Measurements from ENCODE around the gene TTC39C.

Gene TTC39C

GRCh38 chr18:23992089-23992940 lies 22.2 kb upstream of the TTC39C start:
- TF ChIP-seq CTCF (IDR thresholded peaks at IDR 0.05; ENCODE audit: insufficient read depth, missing control alignments) = no peak
- peak; percentile 72 for FAIRE-seq

GRCh38 chr18:23992941-23993280 lies 21.6 kb upstream of the TTC39C start:
- no peak for TF ChIP-seq CTCF (IDR thresholded peaks at IDR 0.05; ENCODE audit: insufficient read depth, missing control alignments)
- FAIRE-seq (no peak), DNase-seq (ENCODE audit: insufficient read length, low spot score) (no peak)

More at GRCh38 chr18:23992089-23992940, 22.2 kb upstream of the TTC39C start:
- DNase-seq (ENCODE audit: insufficient read length, low spot score) = no peak

GRCh38 chr18:23994361-23994902 lies 20.1 kb upstream of the TTC39C start:
- DNase-seq (ENCODE audit: insufficient read length, low spot score) (no peak), FAIRE-seq (peak; percentile 82)
- no peak for TF ChIP-seq CTCF (IDR thresholded peaks at IDR 0.05; ENCODE audit: insufficient read depth, missing control alignments)

- TF ChIP-seq CTCF (IDR thresholded peaks at IDR 0.05; ENCODE audit: insufficient read depth, missing control alignments) = no peak
- DNase-seq (ENCODE audit: insufficient read length, low spot score) (no peak), FAIRE-seq (no peak)
Measured at GRCh38 chr18:23995180-23995579, 19.4 kb upstream of the TTC39C start.

- no peak for TF ChIP-seq CTCF (IDR thresholded peaks at IDR 0.05; ENCODE audit: insufficient read depth, missing control alignments)
- DNase-seq (ENCODE audit: insufficient read length, low spot score) (no peak), FAIRE-seq (no peak)
Measured at GRCh38 chr18:23998018-23998417, 16.5 kb upstream of the TTC39C start.

- TF ChIP-seq CTCF (IDR thresholded peaks at IDR 0.05; ENCODE audit: insufficient read depth, missing control alignments) = no peak
- FAIRE-seq (no peak), DNase-seq (ENCODE audit: insufficient read length, low spot score) (no peak)
Measured at GRCh38 chr18:23998820-23999219, 15.7 kb upstream of the TTC39C start.
